Fibroblast of the aortic adventitia (primary cell): Measurements from ENCODE around the gene KRT73. TPM values are rescaled to one million over a fixed set of nuclear protein-coding genes. Genes with fewer than 3 reads are reported as not detected.

Experiments
- DNase-seq: peaks from one replicate; pipeline ENCODE4 v3.0.0-alpha.2; 2010; ENCODE audit warnings: low read depth
- H3K4me3 ChIP-seq: 2 replicates; pipeline ENCODE4 v1.5.1; 2011; ENCODE audit warnings: low read depth, mild to moderate bottlenecking, control low read depth, low read length, moderate library complexity
- total RNA-seq: library from RNA; depleted of rRNA; stranded (reverse); fragments of >200 nt; gene quantifications from 2 replicates; pipeline ENCODE4 v1.2.3, GENCODE V29; 2012; ENCODE audit warnings: low replicate concordance
- TF ChIP-seq, protein P1 (sequence below): IDR thresholded peaks from 2 replicates; pipeline ENCODE4 v1.5.1; 2011; ENCODE audit warnings: mild to moderate bottlenecking, low read length, control low read depth, inconsistent platforms; ENCODE audit not compliant: insufficient read depth

KRT73 gene
- total RNA-seq, 1 donor = not detected

DNA sequence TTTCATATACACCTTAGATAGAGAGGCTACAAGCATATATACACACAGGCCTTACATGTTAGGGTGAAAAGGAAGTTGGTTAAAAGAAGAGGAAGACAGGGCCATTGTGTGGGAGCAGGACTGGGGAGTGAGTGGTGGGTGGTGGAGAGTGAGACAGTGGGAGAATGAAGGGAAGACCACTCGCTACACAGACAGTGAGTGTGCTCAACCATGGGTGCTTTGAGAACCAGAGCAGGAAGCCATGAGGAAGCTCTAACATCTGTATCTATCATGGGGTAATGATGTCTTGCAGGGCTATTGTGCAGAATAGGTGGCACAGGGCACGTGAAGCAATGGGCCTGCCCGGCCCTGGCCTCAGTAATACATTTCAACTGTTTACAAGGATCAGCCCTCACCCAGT lies 33.3 kb downstream of the KRT73 start:
- DNase-seq = no peak
- TF ChIP-seq, protein P1, sequence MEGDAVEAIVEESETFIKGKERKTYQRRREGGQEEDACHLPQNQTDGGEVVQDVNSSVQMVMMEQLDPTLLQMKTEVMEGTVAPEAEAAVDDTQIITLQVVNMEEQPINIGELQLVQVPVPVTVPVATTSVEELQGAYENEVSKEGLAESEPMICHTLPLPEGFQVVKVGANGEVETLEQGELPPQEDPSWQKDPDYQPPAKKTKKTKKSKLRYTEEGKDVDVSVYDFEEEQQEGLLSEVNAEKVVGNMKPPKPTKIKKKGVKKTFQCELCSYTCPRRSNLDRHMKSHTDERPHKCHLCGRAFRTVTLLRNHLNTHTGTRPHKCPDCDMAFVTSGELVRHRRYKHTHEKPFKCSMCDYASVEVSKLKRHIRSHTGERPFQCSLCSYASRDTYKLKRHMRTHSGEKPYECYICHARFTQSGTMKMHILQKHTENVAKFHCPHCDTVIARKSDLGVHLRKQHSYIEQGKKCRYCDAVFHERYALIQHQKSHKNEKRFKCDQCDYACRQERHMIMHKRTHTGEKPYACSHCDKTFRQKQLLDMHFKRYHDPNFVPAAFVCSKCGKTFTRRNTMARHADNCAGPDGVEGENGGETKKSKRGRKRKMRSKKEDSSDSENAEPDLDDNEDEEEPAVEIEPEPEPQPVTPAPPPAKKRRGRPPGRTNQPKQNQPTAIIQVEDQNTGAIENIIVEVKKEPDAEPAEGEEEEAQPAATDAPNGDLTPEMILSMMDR = no peak
- no peak overlapping the region for H3K4me3 ChIP-seq

DNA sequence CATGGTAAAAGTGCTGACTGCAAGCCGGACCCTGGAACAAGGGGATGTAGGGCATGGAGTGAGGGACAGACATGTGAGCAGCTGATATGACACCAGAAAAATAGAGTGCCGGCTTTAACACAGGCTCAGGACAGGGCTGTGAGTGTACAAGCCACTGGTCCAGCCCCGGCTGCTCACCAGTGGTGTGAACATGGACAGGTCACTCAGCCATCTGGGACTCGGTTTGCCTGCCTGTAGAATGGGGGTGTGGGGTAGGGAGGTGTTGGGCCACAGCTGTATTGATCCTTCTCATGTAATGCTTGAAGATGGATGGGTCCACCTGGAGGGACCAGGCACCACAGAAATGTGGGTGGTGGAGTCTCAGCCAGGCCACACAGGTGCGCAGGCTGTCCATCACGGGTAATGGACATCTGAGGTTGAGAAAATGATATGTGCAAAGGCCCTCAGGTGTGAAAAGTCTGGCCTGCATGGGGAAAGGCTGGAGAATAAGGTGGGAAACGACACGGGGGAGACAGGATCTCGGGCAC lies 34.1 kb downstream of the KRT73 start:
- no peak for DNase-seq
- H3K4me3 ChIP-seq = no peak overlapping the region
- TF ChIP-seq, protein P1 = no peak

DNA sequence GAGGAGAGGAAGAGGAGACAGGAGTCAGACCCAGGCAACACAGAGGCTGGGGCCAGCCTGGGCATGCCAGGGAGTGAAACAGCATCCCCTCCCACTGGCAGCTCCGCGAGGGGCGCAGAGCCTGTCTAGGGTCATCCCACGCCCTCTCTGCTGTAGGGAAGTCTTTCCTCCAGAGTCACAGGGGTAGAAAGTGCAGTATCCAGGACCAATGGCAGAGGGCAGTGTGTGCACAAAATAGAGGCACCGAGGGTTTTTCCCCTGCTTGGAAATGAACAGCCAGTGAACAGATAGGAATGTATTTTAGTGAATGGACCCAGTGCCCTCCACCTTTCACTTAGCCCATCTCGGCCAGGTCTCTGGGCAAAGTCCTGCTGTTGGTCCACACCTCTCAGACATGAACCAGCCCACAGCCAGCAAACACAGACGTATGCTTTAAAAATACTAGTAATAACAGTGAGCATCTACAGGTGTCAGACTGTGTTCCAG lies 35.3 kb downstream of the KRT73 start:
- peak; percentile 67 for DNase-seq
- TF ChIP-seq, protein P1 = peak; percentile 82
- no peak overlapping the region for H3K4me3 ChIP-seq

DNA sequence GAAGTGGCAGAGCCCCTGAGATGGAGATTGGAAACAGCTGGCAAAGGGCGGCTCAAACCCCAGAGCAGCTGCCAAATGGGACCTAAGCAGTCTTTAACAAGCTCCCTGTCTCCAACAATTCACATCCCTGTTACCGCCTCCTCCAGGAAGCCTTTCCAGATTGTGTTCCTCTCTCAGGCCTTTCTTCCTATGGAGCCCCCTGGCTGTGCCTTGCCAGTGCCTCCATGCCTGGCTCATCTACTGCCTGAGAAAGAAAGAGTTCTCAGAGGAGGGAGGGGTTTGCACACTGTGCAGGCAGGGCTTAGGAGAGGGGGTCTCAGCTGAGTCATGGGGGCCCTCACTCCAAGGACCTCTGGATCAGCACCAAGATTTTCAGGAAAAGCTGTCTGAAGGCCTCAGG lies 35.9 kb downstream of the KRT73 start:
- TF ChIP-seq, protein P1 = no peak
- H3K4me3 ChIP-seq = no peak overlapping the region
- no peak for DNase-seq

DNA sequence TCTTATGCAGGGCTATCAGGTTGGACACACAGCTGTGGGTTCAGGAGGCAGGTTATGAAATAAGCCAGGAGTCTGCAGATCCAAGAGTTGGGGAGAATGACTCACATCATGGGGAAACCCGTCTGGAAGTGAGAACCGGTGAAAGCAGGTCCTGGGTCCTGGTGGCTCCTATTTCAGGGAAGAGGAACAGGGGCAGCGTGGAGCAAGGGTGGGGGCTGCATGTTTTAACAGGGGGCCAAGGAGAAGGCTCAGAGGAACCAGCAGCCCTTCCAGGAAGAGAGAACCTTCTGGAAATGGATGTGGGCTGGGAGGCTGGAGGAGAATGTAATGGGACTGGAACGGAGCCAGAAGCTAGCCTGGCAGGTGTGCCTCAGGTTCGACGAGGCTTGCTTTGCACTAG lies 36.9 kb downstream of the KRT73 start:
- no peak overlapping the region for H3K4me3 ChIP-seq
- TF ChIP-seq, protein P1 = no peak
- DNase-seq = peak; percentile 5

DNA sequence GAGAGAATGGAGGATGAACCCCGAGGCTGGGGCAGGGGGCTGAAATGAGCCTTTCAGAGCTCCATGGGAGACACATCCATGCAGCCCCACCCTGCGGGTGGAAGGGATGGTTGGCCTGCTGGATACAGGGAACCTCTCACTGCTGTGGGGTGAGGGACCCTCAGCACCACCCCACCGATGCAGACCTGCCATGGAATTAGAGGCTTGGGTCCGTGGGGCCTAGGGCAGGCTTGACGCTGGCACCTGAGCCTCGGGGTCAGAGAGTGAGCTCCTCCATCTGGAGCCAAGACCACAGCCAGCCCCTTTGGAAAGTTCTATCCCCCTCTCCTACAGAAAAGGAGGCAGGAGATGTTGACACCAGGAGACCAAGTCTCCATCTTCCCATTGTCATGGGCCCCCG lies 37.3 kb downstream of the KRT73 start:
- TF ChIP-seq, protein P1 = no peak
- DNase-seq = no peak
- no peak overlapping the region for H3K4me3 ChIP-seq

DNA sequence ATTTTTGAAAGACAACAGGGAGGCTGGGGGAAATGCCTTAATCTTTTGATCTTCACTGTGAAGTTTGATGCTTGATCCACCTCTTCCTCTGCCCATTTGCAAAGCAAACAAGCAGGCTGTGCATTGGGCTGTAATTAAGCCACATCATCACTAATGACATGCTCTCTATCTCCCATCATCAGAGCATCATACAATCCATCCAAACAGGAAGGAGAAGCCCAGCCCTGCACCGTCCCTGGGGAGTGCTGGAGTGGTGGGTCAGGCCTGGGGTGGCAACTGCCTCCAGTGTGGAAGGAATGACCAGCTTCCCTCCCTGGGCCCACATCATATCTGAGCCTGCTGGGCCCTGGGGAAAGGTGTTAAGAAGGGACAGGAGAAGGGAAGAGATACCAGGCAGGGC lies 37.9 kb downstream of the KRT73 start:
- no peak overlapping the region for H3K4me3 ChIP-seq
- no peak for DNase-seq

More for the DNA sequence above, 37.9 kb downstream of the KRT73 start:
- TF ChIP-seq, protein P1 = no peak
